Kidney (tissue), 14 donors: ENCODE results near the gene UBE2J2. TPM values are rescaled to one million over a fixed set of nuclear protein-coding genes. Genes with fewer than 3 reads are reported as not detected.
A peak's percentile ranks its signal among the peaks of the same experiment; 100 is the strongest.

Experiments used
- DNase-seq, 5 donors: peaks; one replicate each; pipeline ENCODE4 v3.0.0-alpha.2; 2013 to 2020
- FAIRE-seq: peaks from 2 replicates; lab custom pipeline; 2012; peaks lifted over from hg19 to GRCh38; lab: Jason Lieb, UNC
- H3K27ac ChIP-seq, 2 donors: one replicate each; pipeline ENCODE4 v1.7.0; 2013; ENCODE audit warnings: low read depth in 2 of 2, low read length in 2 of 2, inconsistent platforms in 1 of 2
- H3K27me3 ChIP-seq: one replicate; pipeline ENCODE4 v1.7.1; 2013; ENCODE audit warnings: low read length, inconsistent platforms; ENCODE audit not compliant: control insufficient read depth, insufficient read depth
- H3K36me3 ChIP-seq, 3 donors: one replicate each; pipeline versions ENCODE4 v1.7.0 to v1.7.1; 2013; ENCODE audit warnings: low read length in 3 of 3, control low read depth in 1 of 3, inconsistent platforms in 1 of 3; ENCODE audit not compliant: insufficient read depth in 3 of 3, control insufficient read depth in 2 of 3
- H3K4me1 ChIP-seq, 3 donors: one replicate each; pipeline versions ENCODE4 v1.7.0 to v1.7.1; 2013; ENCODE audit warnings: low read length in 3 of 3, inconsistent platforms in 1 of 3, low read depth in 1 of 3; ENCODE audit not compliant: control insufficient read depth in 2 of 3, insufficient read depth in 2 of 3
- H3K4me3 ChIP-seq, 3 donors: one replicate each; pipeline versions ENCODE4 v1.7.0 to v1.8.1; 2013; ENCODE audit warnings: low read length in 3 of 3, control low read depth in 1 of 3, inconsistent platforms in 1 of 3
- H3K9ac ChIP-seq, 3 donors: one replicate each; pipeline versions ENCODE4 v1.7.0 to v1.7.1; 2013; ENCODE audit warnings: low read length in 3 of 3, control low read depth in 1 of 3, inconsistent platforms in 1 of 3
- H3K9me3 ChIP-seq, 3 donors: one replicate each; pipeline versions ENCODE4 v1.7.0 to v1.7.1; 2013; ENCODE audit warnings: low read length in 3 of 3, control low read depth in 1 of 3, inconsistent platforms in 1 of 3; ENCODE audit not compliant: control insufficient read depth in 2 of 3, insufficient read depth in 1 of 3
- CTCF ChIP-seq: IDR thresholded peaks from 3 replicates; pipeline ENCODE4 v1.5.1; 2012; ENCODE audit warnings: mild to moderate bottlenecking, moderate library complexity, borderline replicate concordance; ENCODE audit not compliant: insufficient read depth; ENCODE audit errors: extremely low read depth
- intact Hi-C: fragments of 100-400 bp; cut with DNase I; formaldehyde crosslinking; loops from one replicate; pipeline ENCODE4 v1.11.1; 2022
- polyA plus RNA-seq: library from polyadenylated mRNA; stranded (reverse); fragments of 350-450 nt; fragmentation: Illumina TruSeq; extraction: RNeasy Lipid Tissue Mini Kit (QIAGEN cat#74804); gene quantifications from one replicate; pipeline ENCODE4 v1.2.3, GENCODE V29; 2014; ENCODE audit warnings: low read depth, low replicate concordance; ENCODE audit not compliant: insufficient read depth
- total RNA-seq: library from RNA; stranded (reverse); fragmentation: NEBNext Ultra II Directional; extraction: Animal tissue kit (Norgen Biotek cat#: 25700); gene quantifications from one replicate; pipeline ENCODE4 v1.2.1, GENCODE V29; 2021
- donor health status: control.
- donor health status: control.
- donor health status: control.
- donor health status: control.
- donor health status: control.
- donor health status: DM: yes; HTN: yes; CAD: no.
- donor health status: Normal renal cell carcinoma (clear cell type).

UBE2J2 gene
- total and polyA plus RNA-seq, 2 donors from 2014 or later: 56.6 to 57.4 TPM

- no peak for DNase-seq
- intact Hi-C loops: no loop called here
Observed at GRCh38 chr1:1279028-1279427, 5.4 kb upstream of the UBE2J2 start.

GRCh38 chr1:1278620-1279019 is 5.0 kb upstream of the UBE2J2 start:
- H3K9ac ChIP-seq: no peak overlapping the region
- no peak for FAIRE-seq
- TF ChIP-seq CTCF: no peak
- no peak overlapping the region for H3K4me3 ChIP-seq
- intact Hi-C loops: no loop called here
- H3K36me3 ChIP-seq: no peaks in the 10 kb centered on the region
- H3K27me3 ChIP-seq: no peaks in the 10 kb centered on the region
- H3K9me3 ChIP-seq: no peaks in the 10 kb centered on the region
- peak overlapping the region in 1 of 2 donors; percentile 32 for H3K27ac ChIP-seq
- DNase-seq: no peak
- peaks cover 0 to 19% (median 11%) of the 10 kb centered on the region in 3 donors for H3K4me1 ChIP-seq

More at GRCh38 chr1:1279028-1279427, 5.4 kb upstream of the UBE2J2 start:
- Histone ChIP-seq H3K4me3 (no peak overlapping the region), H3K4me1 (peaks cover 0 to 19% (median 11%) of the 10 kb centered on the region in 3 donors), H3K9me3 (no peaks in the 10 kb centered on the region), H3K27ac (peak overlapping the region in 1 of 2 donors; percentile 32), H3K36me3 (no peaks in the 10 kb centered on the region), H3K9ac (no peak overlapping the region), H3K27me3 (no peaks in the 10 kb centered on the region)
- FAIRE-seq: no peak
- no peak for TF ChIP-seq CTCF

GRCh38 chr1:1275836-1276235 is 2.2 kb upstream of the UBE2J2 start:
- H3K36me3 ChIP-seq: peaks cover 0 to 5% (median 0%) of the 10 kb centered on the region in 3 donors
- no peak for TF ChIP-seq CTCF
- intact Hi-C loops: no loop called here
- no peaks in the 10 kb centered on the region for H3K9me3 ChIP-seq
- no peak overlapping the region for H3K4me3 ChIP-seq
- no peak overlapping the region for H3K9ac ChIP-seq
- H3K4me1 ChIP-seq: peaks cover 0 to 23% (median 22%) of the 10 kb centered on the region in 3 donors
- DNase-seq: no peak
- no peak overlapping the region for H3K27ac ChIP-seq
- no peak for FAIRE-seq
- no peaks in the 10 kb centered on the region for H3K27me3 ChIP-seq
